HCT116 (cell line): ENCODE measurements around the gene CDH3. TPM values are rescaled to one million over a fixed set of nuclear protein-coding genes. Genes with fewer than 3 reads are reported as not detected.

Experiments
- ATAC-seq: fragments of 200-7000 bp; cut with Tn5 transposase; 2 replicates; pipeline ENCODE4 v1.9.1; 2020; ENCODE audit warnings: mild to moderate bottlenecking, moderate library complexity
- BruUV-seq: library from RNA; stranded (reverse); fragments of 400-500 nt; replicated peaks from 2 replicates; lab custom pipeline; 2021; lab: Mats Ljungman, UMichigan
- CTCF ChIA-PET: fragments of 300-600 bp; sonication (Branson Sonifier 250); formaldehyde crosslinking; loops from one replicate; lab custom pipeline; 2021; ENCODE audit warnings: antibody characterized with exemption; lab: Charles Lee
- POLR2A ChIA-PET: fragments of 300-600, 350-600 bp; sonication (Branson Sonifier 250); formaldehyde crosslinking; loops from one replicate; lab custom pipeline; 2021; ENCODE audit warnings: antibody characterized with exemption; lab: Charles Lee
- RAD21 ChIA-PET, 2 experiments: fragments of 300-600 bp; sonication (Branson Sonifier 250); formaldehyde crosslinking; loops; one replicate each; lab custom pipeline; 2023; ENCODE audit warnings: low total read pairs in 2 of 2; ENCODE audit not compliant: uncharacterized antibody in 2 of 2, unreplicated experiment in 2 of 2, low non-redundant PET in 1 of 2; lab: Charles Lee
- DNase-seq: peaks from one replicate; pipeline ENCODE4 v3.0.0-alpha.2; 2010; ENCODE audit warnings: low read depth, low spot score
- H2AFZ ChIP-seq: fragments of 200-600 bp; shearing (Covaris generic), sonication (generic); 2 replicates; pipeline ENCODE4 v1.6.1; 2017; ENCODE audit warnings: low read depth, mixed run types, mixed read lengths, antibody characterized with exemption, low read length; ENCODE audit not compliant: poor library complexity, severe bottlenecking
- H3K27ac ChIP-seq: 2 replicates; pipeline ENCODE4 v1.5.1; 2012; ENCODE audit warnings: low read depth, low read length
- H3K27me3 ChIP-seq: fragments of 200-600 bp; sonication (generic); 2 replicates; pipeline ENCODE4 v1.6.1; 2016; ENCODE audit warnings: mixed run types, low read length, mixed read lengths; ENCODE audit not compliant: insufficient read depth
- H3K36me3 ChIP-seq, 2 experiments: fragments of 200-500 bp in 1 of 2; fragments of 200-600 bp in 1 of 2; sonication (Bioruptor generic) in 1 of 2; sonication (generic) in 1 of 2; 2 replicates each; pipeline versions ENCODE4 v1.5.1 to v1.6.1; 2014 to 2016; ENCODE audit warnings: low read length in 2 of 2, inconsistent platforms in 1 of 2, mixed read lengths in 1 of 2, mixed run types in 1 of 2; ENCODE audit not compliant: insufficient read depth in 2 of 2, control insufficient read depth in 1 of 2
- H3K4me1 ChIP-seq, 2 experiments: fragments of 200-600 bp in 1 of 2; sonication (generic) in 1 of 2; 2 replicates each; pipeline versions ENCODE4 v1.5.1 to v1.6.1; 2012 to 2017; ENCODE audit warnings: low read length in 2 of 2, inconsistent platforms in 1 of 2, mild to moderate bottlenecking in 1 of 2, mixed read lengths in 1 of 2, mixed run types in 1 of 2, moderate library complexity in 1 of 2; ENCODE audit not compliant: insufficient read depth in 2 of 2, control insufficient read depth in 1 of 2
- H3K4me2 ChIP-seq: fragments of 200-600 bp; sonication (generic); 2 replicates; pipeline ENCODE4 v1.6.1; 2017; ENCODE audit warnings: mixed run types, low read length, mixed read lengths
- H3K4me3 ChIP-seq, 2 experiments: fragments of 200-600 bp in 1 of 2; sonication (generic) in 1 of 2; replicated peaks in 1 of 2; 2 replicates each; pipeline ENCODE4 v1.5.1; 2011 to 2016; ENCODE audit warnings: low read length in 2 of 2, control low read depth in 1 of 2, low read depth in 1 of 2, mild to moderate bottlenecking in 1 of 2, mixed read lengths in 1 of 2, mixed run types in 1 of 2
- H3K79me2 ChIP-seq: fragments of 200-600 bp; sonication (generic); 2 replicates; pipeline ENCODE4 v1.6.1; 2017; ENCODE audit warnings: mild to moderate bottlenecking, mixed run types, low read length, moderate library complexity, mixed read lengths; ENCODE audit not compliant: insufficient read depth
- H3K9ac ChIP-seq: fragments of 200-600 bp; sonication (generic); 2 replicates; pipeline ENCODE4 v1.6.1; 2016; ENCODE audit warnings: low read length, mixed read lengths
- H3K9me2 ChIP-seq: fragments of 200-600 bp; sonication (generic), shearing (Covaris generic); 2 replicates; pipeline ENCODE4 v1.6.1; 2017; ENCODE audit warnings: mixed run types, mild to moderate bottlenecking, moderate library complexity; ENCODE audit not compliant: insufficient read depth
- H3K9me3 ChIP-seq, 2 experiments: fragments of 200-500 bp in 1 of 2; fragments of 200-600 bp in 1 of 2; sonication (Bioruptor generic) in 1 of 2; sonication (generic) in 1 of 2; 2 replicates each; pipeline ENCODE4 v1.6.1; 2014 to 2017; ENCODE audit warnings: low read length in 2 of 2, mixed read lengths in 2 of 2, inconsistent platforms in 1 of 2, low read depth in 1 of 2, mild to moderate bottlenecking in 1 of 2, mixed run types in 1 of 2, moderate library complexity in 1 of 2; ENCODE audit not compliant: control insufficient read depth in 1 of 2, insufficient read depth in 1 of 2
- H4K20me1 ChIP-seq: fragments of 200-600 bp; sonication (generic), shearing (Covaris generic); 2 replicates; pipeline ENCODE4 v1.6.1; 2017; ENCODE audit warnings: mixed run types, mild to moderate bottlenecking, moderate library complexity; ENCODE audit not compliant: insufficient read depth
- CBX3 ChIP-seq: IDR thresholded peaks from 2 replicates; pipeline ENCODE4 v1.6.1; 2012; ENCODE audit warnings: low read depth
- EGR1 ChIP-seq: IDR thresholded peaks from 2 replicates; pipeline ENCODE4 v1.6.1; 2012; ENCODE audit warnings: low read depth
- ELF1 ChIP-seq: IDR thresholded peaks from 2 replicates; pipeline ENCODE4 v1.6.1; 2012; ENCODE audit warnings: low read depth, borderline replicate concordance
- EZH2 ChIP-seq: fragments of 200-600 bp; sonication (generic); IDR thresholded peaks from 2 replicates; pipeline ENCODE4 v1.6.1; 2017; ENCODE audit warnings: antibody characterized with exemption, mixed run types
- EZH2phosphoT487 ChIP-seq: fragments of 200-600 bp; IDR thresholded peaks from 2 replicates; pipeline ENCODE4 v1.6.1; 2018; ENCODE audit warnings: antibody characterized with exemption, borderline replicate concordance
- FOSL1 ChIP-seq: IDR thresholded peaks from 2 replicates; pipeline ENCODE4 v1.6.1; 2012; ENCODE audit warnings: low read depth
- POLR2AphosphoS5 ChIP-seq: IDR thresholded peaks from 2 replicates; pipeline ENCODE4 v1.6.1; 2011; ENCODE audit warnings: mild to moderate bottlenecking, low read depth, low read length, moderate library complexity
- RAD21 ChIP-seq: IDR thresholded peaks from 2 replicates; pipeline ENCODE4 v1.6.1; 2012; ENCODE audit warnings: low read depth, mild to moderate bottlenecking
- SIN3A ChIP-seq: IDR thresholded peaks from 2 replicates; pipeline ENCODE4 v1.6.1; 2012; ENCODE audit warnings: low read depth
- SP1 ChIP-seq: IDR thresholded peaks from 2 replicates; pipeline ENCODE4 v1.6.1; 2012; ENCODE audit warnings: low read depth
- SRF ChIP-seq: IDR thresholded peaks from 2 replicates; pipeline ENCODE4 v1.6.1; 2012; ENCODE audit warnings: low read depth
- TCF7L2 ChIP-seq: IDR thresholded peaks from 2 replicates; pipeline ENCODE4 v1.7.0; 2011; ENCODE audit warnings: borderline replicate concordance, inconsistent platforms; ENCODE audit not compliant: insufficient read depth, insufficient read length; ENCODE audit errors: extremely low read depth
- YY1 ChIP-seq: IDR thresholded peaks from 2 replicates; pipeline ENCODE4 v1.6.1; 2011; ENCODE audit warnings: low read length, low read depth, moderate library complexity, mild to moderate bottlenecking; ENCODE audit not compliant: insufficient replicate concordance; ENCODE audit errors: extremely low read depth
- ZFX ChIP-seq: fragments of 450-650 bp; IDR thresholded peaks from 2 replicates; pipeline ENCODE4 v1.6.1; 2017
- ZNF274 ChIP-seq: fragments of 200-500 bp; sonication (Bioruptor generic); IDR thresholded peaks from 2 replicates; pipeline ENCODE4 v1.6.1; 2014; ENCODE audit warnings: mild to moderate bottlenecking, low read depth, low read length, inconsistent platforms
- intact Hi-C: fragments of 100-400 bp; cut with micrococcal nuclease; formaldehyde crosslinking; loops from 2 replicates; pipeline ENCODE4 v1.10.0; 2022
- total RNA-seq: library from RNA; stranded (reverse); gene quantifications from one replicate; pipeline ENCODE4 v1.2.1, GENCODE V29; 2021; ENCODE audit not compliant: unreplicated experiment
- TF ChIP-seq, protein P1 (sequence below): IDR thresholded peaks from 2 replicates; pipeline ENCODE4 v1.6.1; 2012
- TF ChIP-seq, protein P2 (sequence below): IDR thresholded peaks from 2 replicates; pipeline ENCODE4 v1.6.1; 2011; ENCODE audit warnings: mild to moderate bottlenecking, low read length, moderate library complexity; ENCODE audit not compliant: insufficient replicate concordance; ENCODE audit errors: extremely low read depth
- TF ChIP-seq, protein P3 (sequence below): IDR thresholded peaks from 2 replicates; pipeline ENCODE4 v1.6.1; 2012; ENCODE audit warnings: low read depth
- TF ChIP-seq, protein P4 (sequence below), 3 experiments: fragments of 200-600 bp in 1 of 3; sonication (generic) in 1 of 3; IDR thresholded peaks in 2 of 3; conservative IDR thresholded peaks in 1 of 3; 2 replicates each; pipeline ENCODE4 v1.5.1; 2012 to 2017; ENCODE audit warnings: low read depth in 2 of 3, low read length in 2 of 3, antibody characterized with exemption in 1 of 3, borderline replicate concordance in 1 of 3, control low read depth in 1 of 3, mild to moderate bottlenecking in 1 of 3, mixed read lengths in 1 of 3, mixed run types in 1 of 3, moderate library complexity in 1 of 3; ENCODE audit not compliant: insufficient read depth in 1 of 3

The CDH3 gene
- total RNA-seq, 1 experiment from 2014 or later, result 94.7 TPM

DNA sequence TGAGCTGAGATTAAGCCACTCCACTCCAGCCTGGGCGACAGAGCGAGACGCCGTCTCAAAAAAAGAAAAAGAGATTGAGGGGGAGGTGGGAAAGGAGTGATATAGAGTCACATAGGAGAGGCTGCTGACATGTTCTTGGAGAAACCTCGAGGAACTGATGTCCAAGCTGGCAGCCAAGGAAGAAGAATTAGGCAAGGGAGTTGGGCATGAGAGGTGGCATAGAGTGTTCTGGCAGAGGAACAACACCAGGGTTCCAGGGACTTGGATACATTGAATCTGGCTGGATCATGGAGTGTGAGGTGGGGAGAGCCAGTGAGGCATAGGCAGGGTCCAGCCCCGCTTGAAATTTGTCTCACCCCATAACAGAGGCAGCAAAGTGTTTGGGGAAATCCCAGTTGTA lies 10.7 kb downstream of the CDH3 start:
- no peak for TF ChIP-seq CBX3
- TF ChIP-seq, protein P1, sequence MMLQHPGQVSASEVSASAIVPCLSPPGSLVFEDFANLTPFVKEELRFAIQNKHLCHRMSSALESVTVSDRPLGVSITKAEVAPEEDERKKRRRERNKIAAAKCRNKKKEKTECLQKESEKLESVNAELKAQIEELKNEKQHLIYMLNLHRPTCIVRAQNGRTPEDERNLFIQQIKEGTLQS, result no peak
- TF ChIP-seq, protein P2, sequence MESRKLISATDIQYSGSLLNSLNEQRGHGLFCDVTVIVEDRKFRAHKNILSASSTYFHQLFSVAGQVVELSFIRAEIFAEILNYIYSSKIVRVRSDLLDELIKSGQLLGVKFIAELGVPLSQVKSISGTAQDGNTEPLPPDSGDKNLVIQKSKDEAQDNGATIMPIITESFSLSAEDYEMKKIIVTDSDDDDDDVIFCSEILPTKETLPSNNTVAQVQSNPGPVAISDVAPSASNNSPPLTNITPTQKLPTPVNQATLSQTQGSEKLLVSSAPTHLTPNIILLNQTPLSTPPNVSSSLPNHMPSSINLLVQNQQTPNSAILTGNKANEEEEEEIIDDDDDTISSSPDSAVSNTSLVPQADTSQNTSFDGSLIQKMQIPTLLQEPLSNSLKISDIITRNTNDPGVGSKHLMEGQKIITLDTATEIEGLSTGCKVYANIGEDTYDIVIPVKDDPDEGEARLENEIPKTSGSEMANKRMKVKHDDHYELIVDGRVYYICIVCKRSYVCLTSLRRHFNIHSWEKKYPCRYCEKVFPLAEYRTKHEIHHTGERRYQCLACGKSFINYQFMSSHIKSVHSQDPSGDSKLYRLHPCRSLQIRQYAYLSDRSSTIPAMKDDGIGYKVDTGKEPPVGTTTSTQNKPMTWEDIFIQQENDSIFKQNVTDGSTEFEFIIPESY, result no peak
- TF ChIP-seq EZH2, result no peak
- no peak for TF ChIP-seq RAD21
- TF ChIP-seq EGR1, result no peak
- TF ChIP-seq, protein P3, sequence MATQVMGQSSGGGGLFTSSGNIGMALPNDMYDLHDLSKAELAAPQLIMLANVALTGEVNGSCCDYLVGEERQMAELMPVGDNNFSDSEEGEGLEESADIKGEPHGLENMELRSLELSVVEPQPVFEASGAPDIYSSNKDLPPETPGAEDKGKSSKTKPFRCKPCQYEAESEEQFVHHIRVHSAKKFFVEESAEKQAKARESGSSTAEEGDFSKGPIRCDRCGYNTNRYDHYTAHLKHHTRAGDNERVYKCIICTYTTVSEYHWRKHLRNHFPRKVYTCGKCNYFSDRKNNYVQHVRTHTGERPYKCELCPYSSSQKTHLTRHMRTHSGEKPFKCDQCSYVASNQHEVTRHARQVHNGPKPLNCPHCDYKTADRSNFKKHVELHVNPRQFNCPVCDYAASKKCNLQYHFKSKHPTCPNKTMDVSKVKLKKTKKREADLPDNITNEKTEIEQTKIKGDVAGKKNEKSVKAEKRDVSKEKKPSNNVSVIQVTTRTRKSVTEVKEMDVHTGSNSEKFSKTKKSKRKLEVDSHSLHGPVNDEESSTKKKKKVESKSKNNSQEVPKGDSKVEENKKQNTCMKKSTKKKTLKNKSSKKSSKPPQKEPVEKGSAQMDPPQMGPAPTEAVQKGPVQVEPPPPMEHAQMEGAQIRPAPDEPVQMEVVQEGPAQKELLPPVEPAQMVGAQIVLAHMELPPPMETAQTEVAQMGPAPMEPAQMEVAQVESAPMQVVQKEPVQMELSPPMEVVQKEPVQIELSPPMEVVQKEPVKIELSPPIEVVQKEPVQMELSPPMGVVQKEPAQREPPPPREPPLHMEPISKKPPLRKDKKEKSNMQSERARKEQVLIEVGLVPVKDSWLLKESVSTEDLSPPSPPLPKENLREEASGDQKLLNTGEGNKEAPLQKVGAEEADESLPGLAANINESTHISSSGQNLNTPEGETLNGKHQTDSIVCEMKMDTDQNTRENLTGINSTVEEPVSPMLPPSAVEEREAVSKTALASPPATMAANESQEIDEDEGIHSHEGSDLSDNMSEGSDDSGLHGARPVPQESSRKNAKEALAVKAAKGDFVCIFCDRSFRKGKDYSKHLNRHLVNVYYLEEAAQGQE, result no peak
- no peak for TF ChIP-seq EZH2phosphoT487
- no peak for TF ChIP-seq POLR2AphosphoS5
- no peak for TF ChIP-seq SP1
- TF ChIP-seq ZNF274, result no peak
- TF ChIP-seq, protein P4, sequence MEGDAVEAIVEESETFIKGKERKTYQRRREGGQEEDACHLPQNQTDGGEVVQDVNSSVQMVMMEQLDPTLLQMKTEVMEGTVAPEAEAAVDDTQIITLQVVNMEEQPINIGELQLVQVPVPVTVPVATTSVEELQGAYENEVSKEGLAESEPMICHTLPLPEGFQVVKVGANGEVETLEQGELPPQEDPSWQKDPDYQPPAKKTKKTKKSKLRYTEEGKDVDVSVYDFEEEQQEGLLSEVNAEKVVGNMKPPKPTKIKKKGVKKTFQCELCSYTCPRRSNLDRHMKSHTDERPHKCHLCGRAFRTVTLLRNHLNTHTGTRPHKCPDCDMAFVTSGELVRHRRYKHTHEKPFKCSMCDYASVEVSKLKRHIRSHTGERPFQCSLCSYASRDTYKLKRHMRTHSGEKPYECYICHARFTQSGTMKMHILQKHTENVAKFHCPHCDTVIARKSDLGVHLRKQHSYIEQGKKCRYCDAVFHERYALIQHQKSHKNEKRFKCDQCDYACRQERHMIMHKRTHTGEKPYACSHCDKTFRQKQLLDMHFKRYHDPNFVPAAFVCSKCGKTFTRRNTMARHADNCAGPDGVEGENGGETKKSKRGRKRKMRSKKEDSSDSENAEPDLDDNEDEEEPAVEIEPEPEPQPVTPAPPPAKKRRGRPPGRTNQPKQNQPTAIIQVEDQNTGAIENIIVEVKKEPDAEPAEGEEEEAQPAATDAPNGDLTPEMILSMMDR (IDR thresholded peaks at IDR 0.05 in 2 of 3, conservative IDR thresholded peaks at IDR 0.05 in 1 of 3; ENCODE audit: borderline replicate concordance in 1 of 3, insufficient read depth in 1 of 3, low read depth in 2 of 3, low read length in 2 of 3), result no peak
- TF ChIP-seq ELF1, result no peak
- TF ChIP-seq SRF, result no peak
- no peak for TF ChIP-seq ZFX
- no peak for TF ChIP-seq TCF7L2
- no peak for TF ChIP-seq YY1
- TF ChIP-seq FOSL1, result no peak
- TF ChIP-seq SIN3A, result no peak
- H3K9me3 ChIP-seq, result no peaks in the 10 kb centered on the region
- H2AFZ ChIP-seq, result no peak overlapping the region
- no peak overlapping the region for H3K27ac ChIP-seq
- no peak overlapping the region for H3K9ac ChIP-seq
- POLR2A ChIA-PET, result interaction anchor here (1.1 kb wide), 1 partner anchor 13 kb away, joined by 3 read pairs; no protein-coding TSS in a partner anchor
- no peak for ATAC-seq
- H3K4me2 ChIP-seq, result peak overlapping the region; percentile 23
- H3K4me1 ChIP-seq, result peaks cover 61 to 85% of the 10 kb centered on the region in 2 experiments
- no peaks in the 10 kb centered on the region for H3K27me3 ChIP-seq
- DNase-seq, result no peak
- no peak overlapping the region for H3K4me3 ChIP-seq
- H3K79me2 ChIP-seq, result peaks cover 58% of the 10 kb centered on the region
- RAD21 ChIA-PET, result no interaction called here
- H4K20me1 ChIP-seq, result no peaks in the 10 kb centered on the region
- intact Hi-C loops, result no loop called here
- BruUV-seq, result no TSS peak
- H3K36me3 ChIP-seq, result peaks cover 0 to 4% of the 10 kb centered on the region in 2 experiments; a peak in 1 of 4 replicates
- H3K9me2 ChIP-seq, result no peaks in the 10 kb centered on the region
- CTCF ChIA-PET, result no interaction called here
